Right atrium auricular region (tissue), 2 donors: ENCODE results near the gene FKBP15. TPM values are rescaled to one million over a fixed set of nuclear protein-coding genes. Genes with fewer than 3 reads are reported as not detected.

Experiments used
- DNase-seq: peaks from one replicate; pipeline ENCODE4 v3.0.0-alpha.2; 2019; ENCODE audit warnings: low spot score
- H3K27ac ChIP-seq, 2 donors: fragments of 200-600 bp; sonication (generic); 1 replicate in 1 of 2; 2 replicates in 1 of 2; pipeline ENCODE4 v1.5.1; 2016 to 2019
- H3K27me3 ChIP-seq, 2 donors: fragments of 200-600 bp; sonication (generic); one replicate each; pipeline versions ENCODE4 v1.5.1 to v1.6.0; 2017 to 2019
- H3K36me3 ChIP-seq: fragments of 200-600 bp; sonication (generic); one replicate; pipeline ENCODE4 v1.5.1; 2016
- H3K4me1 ChIP-seq, 2 donors: fragments of 200-600 bp; sonication (generic); one replicate each; pipeline versions ENCODE4 v1.5.1 to v1.6.0; 2017 to 2019
- H3K4me3 ChIP-seq, 2 donors: fragments of 200-600 bp; sonication (generic); 1 replicate in 1 of 2; 2 replicates in 1 of 2; pipeline ENCODE4 v1.5.1; 2017 to 2019; ENCODE audit warnings: mild to moderate bottlenecking in 1 of 2, moderate library complexity in 1 of 2
- H3K9me3 ChIP-seq, 2 donors: fragments of 200-600 bp; sonication (generic); one replicate each; pipeline ENCODE4 v1.5.1; 2019
- CTCF ChIP-seq, 2 donors: fragments of 200-600 bp; sonication (generic); IDR thresholded peaks; one replicate each; pipeline ENCODE4 v1.5.1; 2019; ENCODE audit warnings: antibody characterized with exemption in 2 of 2
- total RNA-seq, 2 donors: library from RNA; depleted of rRNA; stranded (reverse); fragments of >200 nt; gene quantifications; one replicate each; pipeline ENCODE4 v1.1.0, GENCODE V29; 2016

FKBP15 gene
- total RNA-seq, 2 donors from 2014 or later: 14.7 to 16.6 TPM

- Histone ChIP-seq H3K4me1 (peaks cover 0 to 16% of the 10 kb centered on the region in 2 donors), H3K27me3 (no peaks in the 10 kb centered on the region), H3K36me3 (peaks cover 99% of the 10 kb centered on the region), H3K9me3 (no peaks in the 10 kb centered on the region), H3K27ac (no peak overlapping the region), H3K4me3 (no peak overlapping the region)
- TF ChIP-seq CTCF (IDR thresholded peaks at IDR 0.05): no peak
- DNase-seq: no peak
Observed at GRCh38 chr9:113168809-113169208, 52.3 kb downstream of the FKBP15 start.

GRCh38 chr9:113166039-113166438, 55.0 kb downstream of the FKBP15 start:
- Histone ChIP-seq H3K9me3 (no peaks in the 10 kb centered on the region), H3K4me1 (peaks cover 0 to 16% of the 10 kb centered on the region in 2 donors), H3K4me3 (no peak overlapping the region), H3K27ac (no peak overlapping the region), H3K27me3 (no peaks in the 10 kb centered on the region), H3K36me3 (peaks cover 98% of the 10 kb centered on the region)
- no peak for TF ChIP-seq CTCF (IDR thresholded peaks at IDR 0.05)
- DNase-seq: no peak

- H3K4me1 ChIP-seq: peaks cover 0 to 16% of the 10 kb centered on the region in 2 donors
- no peak overlapping the region for H3K27ac ChIP-seq
- no peaks in the 10 kb centered on the region for H3K27me3 ChIP-seq
- H3K9me3 ChIP-seq: no peaks in the 10 kb centered on the region
- peaks cover 93% of the 10 kb centered on the region for H3K36me3 ChIP-seq
- no peak for DNase-seq
- H3K4me3 ChIP-seq: no peak overlapping the region
- TF ChIP-seq CTCF (IDR thresholded peaks at IDR 0.05): no peak
Observed at GRCh38 chr9:113164536-113165300, 56.4 kb downstream of the FKBP15 start.

GRCh38 chr9:113163001-113163400, 58.1 kb downstream of the FKBP15 start:
- H3K27ac ChIP-seq: no peak overlapping the region
- no peaks in the 10 kb centered on the region for H3K27me3 ChIP-seq
- no peak overlapping the region for H3K4me3 ChIP-seq
- H3K4me1 ChIP-seq: peaks cover 0 to 16% of the 10 kb centered on the region in 2 donors
- peaks cover 88% of the 10 kb centered on the region for H3K36me3 ChIP-seq
- TF ChIP-seq CTCF (IDR thresholded peaks at IDR 0.05): no peak
- DNase-seq: no peak
- no peaks in the 10 kb centered on the region for H3K9me3 ChIP-seq

GRCh38 chr9:113160571-113160970, 60.5 kb downstream of the FKBP15 start:
- no peak for DNase-seq
- Histone ChIP-seq H3K27ac (no peak overlapping the region), H3K4me1 (peaks cover 0 to 16% of the 10 kb centered on the region in 2 donors), H3K4me3 (no peak overlapping the region), H3K9me3 (no peaks in the 10 kb centered on the region), H3K27me3 (no peaks in the 10 kb centered on the region), H3K36me3 (peaks cover 70% of the 10 kb centered on the region)
- no peak for TF ChIP-seq CTCF (IDR thresholded peaks at IDR 0.05)

GRCh38 chr9:113158446-113158845, 62.6 kb downstream of the FKBP15 start:
- no peak for TF ChIP-seq CTCF (IDR thresholded peaks at IDR 0.05)
- Histone ChIP-seq H3K4me1 (peaks cover 0 to 15% of the 10 kb centered on the region in 2 donors), H3K9me3 (no peaks in the 10 kb centered on the region), H3K36me3 (peaks cover 49% of the 10 kb centered on the region), H3K27ac (no peak overlapping the region), H3K27me3 (no peaks in the 10 kb centered on the region), H3K4me3 (no peak overlapping the region)
- DNase-seq: no peak
